ENCODE measurements around the gene KDR.

Gene KDR

GRCh38 chr4:55075376-55075775 is 50.0 kb downstream of the KDR start:
- Histone ChIP-seq H3K4me3 (ENCODE audit: low read depth, low read length) (no peak overlapping the region), H3K36me3 (no peaks in the 10 kb centered on the region), H3K4me1 (no peaks in the 10 kb centered on the region), H3K27me3 (peaks cover 11% of the 10 kb centered on the region; the same call in 1 of the 2 replicates), H3K9me3 (no peaks in the 10 kb centered on the region)
- DNase-seq = no peak
- no peak for TF ChIP-seq CTCF (IDR thresholded peaks at IDR 0.05; ENCODE audit: low read depth, low read length)

- H3K9me3 ChIP-seq = no peaks in the 10 kb centered on the region
- DNase-seq = no peak
Observed at GRCh38 chr4:55074386-55074785, 51.0 kb downstream of the KDR start.

GRCh38 chr4:55071951-55072350 is 53.4 kb downstream of the KDR start:
- DNase-seq = no peak
- Histone ChIP-seq H3K9me3 (no peaks in the 10 kb centered on the region), H3K36me3 (no peaks in the 10 kb centered on the region), H3K4me3 (ENCODE audit: low read depth, low read length) (no peak overlapping the region), H3K27me3 (no peaks in the 10 kb centered on the region), H3K4me1 (no peaks in the 10 kb centered on the region)
- TF ChIP-seq CTCF (IDR thresholded peaks at IDR 0.05; ENCODE audit: low read depth, low read length) = no peak

More at GRCh38 chr4:55074386-55074785, 51.0 kb downstream of the KDR start:
- H3K36me3 ChIP-seq = no peaks in the 10 kb centered on the region
- H3K4me3 ChIP-seq (ENCODE audit: low read depth, low read length) = no peak overlapping the region
- no peak for TF ChIP-seq CTCF (IDR thresholded peaks at IDR 0.05; ENCODE audit: low read depth, low read length)
- H3K4me1 ChIP-seq = no peaks in the 10 kb centered on the region
- H3K27me3 ChIP-seq = peaks cover 5% of the 10 kb centered on the region; the same call in 1 of the 2 replicates

DNA sequence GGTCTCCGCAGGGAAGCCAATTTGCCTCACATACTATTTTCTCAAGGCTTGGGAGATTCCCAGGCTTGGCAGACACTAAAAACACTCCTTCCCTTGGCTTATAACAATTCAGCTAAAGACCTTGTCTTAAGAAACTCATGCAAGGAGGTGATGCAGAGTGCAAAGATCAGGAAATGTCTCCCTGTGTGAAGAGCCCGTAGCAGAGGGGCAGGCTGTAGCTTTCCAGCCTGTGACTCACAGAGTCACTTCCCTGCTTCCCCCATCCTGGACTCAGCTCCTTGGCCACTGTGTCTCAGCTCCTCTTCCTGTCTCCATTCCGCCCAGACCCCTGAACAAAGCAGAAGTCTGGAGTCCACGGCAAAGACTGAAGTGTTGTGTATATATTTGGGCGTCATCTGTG is 56.1 kb downstream of the KDR start:
- DNase-seq = no peak
- H3K36me3 ChIP-seq = no peaks in the 10 kb centered on the region
- no peaks in the 10 kb centered on the region for H3K4me1 ChIP-seq
- TF ChIP-seq CTCF (IDR thresholded peaks at IDR 0.05; ENCODE audit: low read depth, low read length) = no peak
- H3K9me3 ChIP-seq = no peaks in the 10 kb centered on the region
- no peak overlapping the region for H3K4me3 ChIP-seq (ENCODE audit: low read depth, low read length)
- H3K27me3 ChIP-seq = no peaks in the 10 kb centered on the region

DNA sequence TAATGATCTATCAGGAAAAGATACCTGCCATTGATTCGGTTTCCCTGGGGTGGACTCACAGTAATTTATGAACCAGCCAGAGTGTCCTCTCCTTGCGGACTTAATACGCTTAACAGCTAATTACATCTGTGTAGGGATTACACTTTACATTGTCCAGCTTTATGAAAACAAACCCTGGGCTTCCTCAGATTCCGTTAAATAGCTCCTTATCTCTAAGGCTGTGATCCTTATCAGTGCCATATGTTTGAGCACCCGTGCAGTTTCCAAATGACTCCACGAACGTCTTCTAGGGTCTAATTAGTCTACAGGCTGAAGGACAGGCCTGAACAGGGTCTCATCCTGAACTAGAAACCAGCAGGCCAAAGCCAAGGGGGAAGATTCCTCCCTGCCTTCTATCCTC is 56.9 kb downstream of the KDR start:
- TF ChIP-seq CTCF (IDR thresholded peaks at IDR 0.05; ENCODE audit: low read depth, low read length) = no peak
- Histone ChIP-seq H3K4me1 (no peaks in the 10 kb centered on the region), H3K4me3 (ENCODE audit: low read depth, low read length) (no peak overlapping the region), H3K9me3 (no peaks in the 10 kb centered on the region), H3K27me3 (no peaks in the 10 kb centered on the region), H3K36me3 (no peaks in the 10 kb centered on the region)
- DNase-seq = no peak

GRCh38 chr4:55066018-55066417 is 59.4 kb downstream of the KDR start:
- Histone ChIP-seq H3K36me3 (no peaks in the 10 kb centered on the region), H3K4me3 (ENCODE audit: low read depth, low read length) (no peak overlapping the region), H3K4me1 (no peaks in the 10 kb centered on the region), H3K27me3 (no peaks in the 10 kb centered on the region), H3K9me3 (no peaks in the 10 kb centered on the region)
- DNase-seq = no peak
- TF ChIP-seq CTCF (IDR thresholded peaks at IDR 0.05; ENCODE audit: low read depth, low read length) = no peak

Measured in BE2C (cell line).